OCI-LY7 (cell line): ENCODE data around the gene PPP2R5C. TPM values are rescaled to one million over a fixed set of nuclear protein-coding genes. Genes with fewer than 3 reads are reported as not detected.

Source experiments
- BruUV-seq: library from RNA; stranded (reverse); fragments of 400-500 nt; replicated peaks from 2 replicates; lab custom pipeline; 2021; lab: Mats Ljungman, UMichigan
- CTCF ChIA-PET: fragments of 300-600 bp; sonication (Branson Sonifier 250); formaldehyde crosslinking; loops from one replicate; lab custom pipeline; 2022; ENCODE audit warnings: antibody characterized with exemption; ENCODE audit not compliant: unreplicated experiment; lab: Charles Lee
- POLR2A ChIA-PET: fragments of 300-600 bp; sonication (Branson Sonifier 250); formaldehyde crosslinking; loops from one replicate; lab custom pipeline; 2022; ENCODE audit warnings: antibody characterized with exemption; lab: Charles Lee
- DNase-seq: peaks from one replicate; pipeline ENCODE4 v3.0.0-alpha.2; 2015; ENCODE audit warnings: low spot score
- H2AFZ ChIP-seq: fragments of 200-600 bp; sonication (generic), shearing (Covaris generic); 2 replicates; pipeline ENCODE4 v1.6.1; 2014; ENCODE audit warnings: mild to moderate bottlenecking, antibody characterized with exemption, low read length, moderate library complexity
- H3K27ac ChIP-seq: fragments of 200-600 bp; sonication (generic); 2 replicates; pipeline ENCODE4 v1.5.1; 2014; ENCODE audit warnings: mixed run types, low read depth, mild to moderate bottlenecking, moderate library complexity, low read length, inconsistent platforms; ENCODE audit not compliant: poor library complexity, severe bottlenecking
- H3K36me3 ChIP-seq: fragments of 200-600 bp; sonication (generic); 2 replicates; pipeline ENCODE4 v1.6.1; 2014; ENCODE audit warnings: mild to moderate bottlenecking, antibody characterized with exemption, low read length, moderate library complexity, mixed read lengths; ENCODE audit not compliant: insufficient read depth
- H3K4me1 ChIP-seq: fragments of 200-600 bp; sonication (generic); 2 replicates; pipeline ENCODE4 v1.5.1; 2014; ENCODE audit warnings: mild to moderate bottlenecking, low read length; ENCODE audit not compliant: insufficient read depth, poor library complexity, severe bottlenecking
- H3K4me2 ChIP-seq: fragments of 200-600 bp; sonication (generic); 2 replicates; pipeline ENCODE4 v1.6.1; 2014; ENCODE audit warnings: mild to moderate bottlenecking, low read length
- H3K4me3 ChIP-seq: fragments of 200-600 bp; sonication (generic); 2 replicates; pipeline ENCODE4 v1.5.1; 2014; ENCODE audit warnings: mild to moderate bottlenecking, low read depth, low read length; ENCODE audit not compliant: poor library complexity, severe bottlenecking
- H3K79me2 ChIP-seq: fragments of 200-600 bp; sonication (generic); 2 replicates; pipeline ENCODE4 v1.6.1; 2016; ENCODE audit warnings: low read depth, mild to moderate bottlenecking, low read length, moderate library complexity, mixed read lengths; ENCODE audit not compliant: insufficient read depth
- H3K9me2 ChIP-seq: fragments of 200-600 bp; sonication (generic); 2 replicates; pipeline ENCODE4 v1.6.1; 2016; ENCODE audit warnings: mild to moderate bottlenecking, low read length, mixed read lengths; ENCODE audit not compliant: insufficient read depth
- H3K9me3 ChIP-seq: fragments of 200-600 bp; sonication (generic); 2 replicates; pipeline ENCODE4 v1.6.1; 2014; ENCODE audit warnings: mild to moderate bottlenecking, mixed run types, low read length, mixed read lengths
- H4K20me1 ChIP-seq: fragments of 200-600 bp; sonication (generic); 2 replicates; pipeline ENCODE4 v1.6.1; 2014; ENCODE audit warnings: mild to moderate bottlenecking, antibody characterized with exemption, low read length, moderate library complexity, mixed read lengths; ENCODE audit not compliant: insufficient read depth
- CTCF ChIP-seq: fragments of 200-600 bp; sonication (generic); conservative IDR thresholded peaks from 2 replicates; pipeline ENCODE4 v1.5.1; 2014; ENCODE audit warnings: mild to moderate bottlenecking, antibody characterized with exemption, low read length, moderate library complexity, mixed read lengths
- EZH2phosphoT487 ChIP-seq: fragments of 200-600 bp; sonication (generic); IDR thresholded peaks from 2 replicates; pipeline ENCODE4 v1.6.1; 2018; ENCODE audit warnings: low read depth, borderline replicate concordance, mild to moderate bottlenecking, mixed run types, antibody characterized with exemption, low read length, moderate library complexity, mixed read lengths
- intact Hi-C: fragments of 100-400 bp; cut with micrococcal nuclease; formaldehyde crosslinking; loops from one replicate; pipeline ENCODE4 v1.10.0; 2022; ENCODE audit not compliant: unreplicated experiment
- total RNA-seq, 2 experiments: library from RNA; depleted of rRNA in 1 of 2; stranded (reverse); fragments of >200 nt in 1 of 2; shearing (Covaris generic) in 1 of 2; gene quantifications; 2 replicates each; pipeline ENCODE4 v1.2.3, GENCODE V29; 2014 to 2022

The PPP2R5C gene
- total RNA-seq, 2 experiments from 2014 or later: 161 to 236 TPM

DNA sequence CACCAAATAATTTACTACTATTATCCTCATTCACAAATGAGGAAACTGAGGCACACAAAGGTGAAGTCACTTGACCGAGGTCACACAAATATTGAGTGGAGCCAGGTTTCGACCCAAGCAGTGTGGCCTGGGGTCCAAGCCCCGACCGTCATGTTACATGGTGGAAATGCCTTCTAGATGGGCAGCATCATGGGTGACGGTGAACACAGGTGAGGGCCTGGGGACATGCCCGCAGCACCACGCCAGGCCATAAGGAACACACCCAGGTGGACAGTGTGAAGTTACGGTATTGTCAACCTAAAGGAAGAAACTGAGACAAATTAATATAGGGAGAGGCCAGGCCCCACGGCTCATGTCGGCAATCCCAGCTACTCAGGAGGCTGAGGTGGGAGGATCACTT, 167.6 kb downstream of the PPP2R5C start:
- H2AFZ ChIP-seq: no peak overlapping the region
- H3K9me3 ChIP-seq: no peaks in the 10 kb centered on the region
- ChIA-PET POLR2A (no interaction called here), CTCF (no interaction called here)
- TF ChIP-seq CTCF (no peak), EZH2phosphoT487 (no peak)
- H3K27ac ChIP-seq: no peak overlapping the region
- H3K9me2 ChIP-seq: no peaks in the 10 kb centered on the region
- no peak for DNase-seq
- BruUV-seq: no TSS peak
- no peaks in the 10 kb centered on the region for H4K20me1 ChIP-seq
- intact Hi-C loops: no loop called here
- peaks cover 4% of the 10 kb centered on the region; the same call in 1 of the 2 replicates for H3K36me3 ChIP-seq
- no peaks in the 10 kb centered on the region for H3K79me2 ChIP-seq
- no peaks in the 10 kb centered on the region for H3K4me1 ChIP-seq
- no peak overlapping the region for H3K4me2 ChIP-seq
- H3K4me3 ChIP-seq: no peak overlapping the region

DNA sequence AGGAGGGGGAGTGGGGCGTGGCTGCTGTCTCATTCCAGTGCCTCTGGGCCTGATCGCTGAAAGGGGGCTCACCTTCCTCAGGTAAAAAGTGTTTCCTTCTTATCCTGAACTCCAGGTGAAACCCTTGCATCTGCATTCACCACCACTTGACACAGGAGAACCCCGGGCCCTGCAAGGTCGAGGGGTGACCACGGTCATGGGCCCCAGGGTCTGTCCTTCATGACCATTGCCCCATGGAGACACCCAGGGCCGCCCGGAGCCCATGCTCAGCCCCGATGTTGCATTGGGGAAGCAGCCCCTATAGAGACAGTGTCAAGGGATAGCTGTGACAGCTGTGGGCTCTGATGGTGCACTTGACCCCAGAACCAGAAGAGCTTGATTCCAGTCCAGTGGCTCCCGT, 168.4 kb downstream of the PPP2R5C start:
- no peaks in the 10 kb centered on the region for H3K4me1 ChIP-seq
- peaks cover 4% of the 10 kb centered on the region; the same call in 1 of the 2 replicates for H3K36me3 ChIP-seq
- no peak for DNase-seq
- ChIA-PET POLR2A (no interaction called here), CTCF (no interaction called here)
- H3K4me3 ChIP-seq: no peak overlapping the region
- H2AFZ ChIP-seq: no peak overlapping the region
- H3K27ac ChIP-seq: no peak overlapping the region
- H4K20me1 ChIP-seq: no peaks in the 10 kb centered on the region
- TF ChIP-seq EZH2phosphoT487: no peak
- no peak for TF ChIP-seq CTCF
- intact Hi-C loops: no loop called here
- H3K4me2 ChIP-seq: no peak overlapping the region
- no TSS peak for BruUV-seq
- no peaks in the 10 kb centered on the region for H3K79me2 ChIP-seq
- no peaks in the 10 kb centered on the region for H3K9me2 ChIP-seq
- H3K9me3 ChIP-seq: no peaks in the 10 kb centered on the region

- no peak overlapping the region for H3K27ac ChIP-seq
- no TSS peak for BruUV-seq
- no peaks in the 10 kb centered on the region for H3K9me3 ChIP-seq
- no peaks in the 10 kb centered on the region for H3K79me2 ChIP-seq
- ChIA-PET CTCF (no interaction called here), POLR2A (interaction anchor here (0.6 kb wide), 1 partner anchor 9 kb away, joined by 3 read pairs; no protein-coding TSS in a partner anchor)
- no peaks in the 10 kb centered on the region for H3K4me1 ChIP-seq
- no peak overlapping the region for H3K4me3 ChIP-seq
- H2AFZ ChIP-seq: no peak overlapping the region
- TF ChIP-seq CTCF (no peak), EZH2phosphoT487 (no peak)
- no peaks in the 10 kb centered on the region for H3K36me3 ChIP-seq
- no peaks in the 10 kb centered on the region for H3K9me2 ChIP-seq
- no peak overlapping the region for H3K4me2 ChIP-seq
- DNase-seq: no peak
- no peaks in the 10 kb centered on the region for H4K20me1 ChIP-seq
- intact Hi-C loops: no loop called here
Observed at GRCh38 chr14:101932673-101933072, 171.2 kb downstream of the PPP2R5C start.
